ENCODE measurements around the gene DCAF6. TPM values are rescaled to one million over a fixed set of nuclear protein-coding genes. Genes with fewer than 3 reads are reported as not detected.

DCAF6 gene
- total and polyA plus RNA-seq, 7 donors = 71.0 to 396 (median 316) TPM

DNA sequence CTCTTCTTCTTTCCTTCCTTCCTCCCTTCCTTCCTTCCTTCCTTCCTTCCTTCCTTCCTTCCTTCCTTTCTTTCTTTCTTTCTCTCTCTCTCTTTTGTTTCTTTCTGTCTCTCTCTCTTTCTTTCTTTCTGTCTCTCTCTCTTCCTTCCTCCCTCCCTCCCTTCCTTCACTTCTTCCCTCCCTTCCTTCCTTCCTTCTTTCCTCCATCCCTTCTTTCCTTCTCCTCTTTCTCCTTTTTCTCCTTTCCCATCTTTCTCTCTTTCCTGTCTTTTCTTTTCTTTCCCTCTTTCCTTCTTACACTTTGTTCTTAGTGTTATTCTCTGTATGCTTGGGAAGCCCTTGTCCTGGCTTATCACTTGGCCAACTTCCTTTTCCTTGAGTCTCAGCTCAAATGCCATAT lies 72.8 kb downstream of the DCAF6 start:
- no peaks in the 10 kb centered on the region for H3K4me1 ChIP-seq
- intact Hi-C loops (cut with DNase I) = no loop called here
- peaks cover 3 to 59% of the 10 kb centered on the region in 2 donors for H3K36me3 ChIP-seq (ENCODE audit: insufficient read depth in 1 of 2, low read depth in 1 of 2)
- ATAC-seq = no peak
- no peak overlapping the region for H3K27ac ChIP-seq
- TF ChIP-seq, protein P1, sequence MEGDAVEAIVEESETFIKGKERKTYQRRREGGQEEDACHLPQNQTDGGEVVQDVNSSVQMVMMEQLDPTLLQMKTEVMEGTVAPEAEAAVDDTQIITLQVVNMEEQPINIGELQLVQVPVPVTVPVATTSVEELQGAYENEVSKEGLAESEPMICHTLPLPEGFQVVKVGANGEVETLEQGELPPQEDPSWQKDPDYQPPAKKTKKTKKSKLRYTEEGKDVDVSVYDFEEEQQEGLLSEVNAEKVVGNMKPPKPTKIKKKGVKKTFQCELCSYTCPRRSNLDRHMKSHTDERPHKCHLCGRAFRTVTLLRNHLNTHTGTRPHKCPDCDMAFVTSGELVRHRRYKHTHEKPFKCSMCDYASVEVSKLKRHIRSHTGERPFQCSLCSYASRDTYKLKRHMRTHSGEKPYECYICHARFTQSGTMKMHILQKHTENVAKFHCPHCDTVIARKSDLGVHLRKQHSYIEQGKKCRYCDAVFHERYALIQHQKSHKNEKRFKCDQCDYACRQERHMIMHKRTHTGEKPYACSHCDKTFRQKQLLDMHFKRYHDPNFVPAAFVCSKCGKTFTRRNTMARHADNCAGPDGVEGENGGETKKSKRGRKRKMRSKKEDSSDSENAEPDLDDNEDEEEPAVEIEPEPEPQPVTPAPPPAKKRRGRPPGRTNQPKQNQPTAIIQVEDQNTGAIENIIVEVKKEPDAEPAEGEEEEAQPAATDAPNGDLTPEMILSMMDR (IDR thresholded peaks at IDR 0.05) = no peak
- no peaks in the 10 kb centered on the region for H3K9me3 ChIP-seq
- no peak overlapping the region for H3K4me3 ChIP-seq
- no peaks in the 10 kb centered on the region for H3K27me3 ChIP-seq (ENCODE audit: insufficient read depth in 3 of 3, low read length in 2 of 3)
- DNase-seq = no peak

DNA sequence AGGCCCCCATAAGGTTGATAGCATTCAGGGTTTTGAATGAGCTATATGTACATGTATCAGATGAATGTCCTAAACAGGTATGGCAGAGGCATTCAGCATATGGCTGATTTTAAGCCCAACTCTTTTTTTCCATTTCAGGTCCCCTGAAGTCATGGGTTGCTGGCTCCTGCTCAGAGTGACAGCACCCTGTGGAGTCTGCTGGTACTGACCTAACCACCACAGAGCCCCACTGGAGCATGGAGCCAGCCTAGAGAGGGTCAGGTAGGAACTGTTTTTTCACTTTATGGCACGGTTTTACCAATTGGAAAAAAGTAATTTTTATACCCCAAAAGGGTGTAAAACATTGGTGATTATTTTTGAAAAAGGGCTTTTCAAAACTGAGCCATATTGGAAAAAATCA lies 82.9 kb downstream of the DCAF6 start:
- H3K36me3 ChIP-seq (ENCODE audit: insufficient read depth in 1 of 2, low read depth in 1 of 2) = peaks cover 3 to 76% of the 10 kb centered on the region in 2 donors

DNA sequence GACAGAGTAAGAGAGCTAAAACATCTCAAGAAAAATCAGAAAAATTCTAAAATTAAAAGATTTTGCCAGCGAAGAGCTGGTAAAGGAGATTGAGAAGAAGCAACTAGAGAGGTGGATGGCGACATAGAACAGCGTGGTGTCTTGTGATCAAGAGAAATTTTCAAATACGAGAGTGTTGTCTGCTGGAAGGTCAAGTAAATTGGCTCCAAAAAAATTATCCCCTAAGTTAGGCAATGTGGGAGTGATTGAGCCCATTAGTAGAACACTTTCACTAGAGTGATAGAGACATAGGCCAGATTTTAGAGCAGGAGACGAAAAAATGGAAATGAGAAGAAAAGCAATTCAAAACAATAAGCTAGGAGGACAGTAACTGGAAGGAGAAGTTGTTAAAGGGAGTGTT lies 94.7 kb downstream of the DCAF6 start:
- WGBS, 3 donors = 92 to 97% (median 94%) methylated on average over 5 of the region's 5 CpGs
- DNase-seq = no peak
- peaks cover 2 to 42% of the 10 kb centered on the region in 2 donors for H3K36me3 ChIP-seq (ENCODE audit: insufficient read depth in 1 of 2, low read depth in 1 of 2)
- no peaks in the 10 kb centered on the region for H3K4me1 ChIP-seq
- intact Hi-C loops (cut with DNase I) = no loop called here
- no peak for ATAC-seq
- H3K4me3 ChIP-seq = no peak overlapping the region
- H3K27ac ChIP-seq = no peak overlapping the region
- TF ChIP-seq, protein P1 (IDR thresholded peaks at IDR 0.05) = no peak
- no peaks in the 10 kb centered on the region for H3K27me3 ChIP-seq (ENCODE audit: insufficient read depth in 3 of 3, low read length in 2 of 3)
- H3K9me3 ChIP-seq = no peaks in the 10 kb centered on the region

More for the DNA sequence above, 82.9 kb downstream of the DCAF6 start:
- Histone ChIP-seq H3K27ac (no peak overlapping the region), H3K4me3 (no peak overlapping the region), H3K27me3 (ENCODE audit: insufficient read depth in 3 of 3, low read length in 2 of 3) (no peaks in the 10 kb centered on the region), H3K9me3 (no peaks in the 10 kb centered on the region), H3K4me1 (no peaks in the 10 kb centered on the region)
- intact Hi-C loops (cut with DNase I) = no loop called here
- TF ChIP-seq, protein P1 (IDR thresholded peaks at IDR 0.05) = no peak
- DNase-seq (no peak), ATAC-seq (peak in 3 of 4 donors; percentile 48 to 63 (median 61))
- 81 to 93% (median 88%) methylated on average over 1 of the region's 1 CpG for WGBS, 3 donors

DNA sequence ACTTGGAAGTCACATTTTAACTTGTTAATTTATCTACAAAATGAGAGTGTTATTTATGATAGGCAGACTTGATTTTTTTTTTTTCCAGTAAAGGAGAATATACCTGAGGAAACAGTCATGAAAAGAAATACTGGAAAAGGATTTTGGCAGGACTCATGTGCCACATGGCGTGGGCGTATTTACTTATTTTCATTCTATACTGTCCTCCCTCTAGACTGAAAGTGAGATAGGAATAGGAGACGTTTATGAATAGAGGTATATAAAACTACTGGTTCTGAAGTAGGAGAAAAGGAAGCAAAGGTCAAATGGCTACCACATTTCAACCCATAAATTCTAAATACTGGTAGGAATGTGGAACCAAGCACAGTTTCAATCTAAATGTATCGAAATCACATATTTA lies 95.1 kb downstream of the DCAF6 start:
- ATAC-seq = no peak
- intact Hi-C loops (cut with DNase I) = no loop called here
- 82 to 87% (median 83%) methylated on average over 4 of the region's 4 CpGs for WGBS, 3 donors

DNA sequence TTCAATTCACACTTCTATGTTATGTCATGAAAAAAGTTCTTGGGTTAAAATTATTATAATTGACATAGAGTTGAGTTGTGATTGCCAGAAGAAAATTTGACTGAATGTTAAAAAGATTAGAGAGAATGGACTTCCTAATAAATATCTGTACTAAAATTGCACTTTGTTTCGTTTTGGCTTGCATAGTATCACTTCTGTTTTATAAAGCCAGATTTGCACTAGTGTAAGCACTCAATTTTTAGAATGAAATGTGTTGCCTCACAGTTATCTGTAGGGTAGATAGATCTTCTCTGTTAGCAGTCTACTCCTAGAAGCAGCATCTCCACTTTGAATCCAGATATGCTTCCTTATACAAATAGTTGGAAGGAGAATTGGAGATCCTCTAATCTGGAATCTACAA lies 95.5 kb downstream of the DCAF6 start:
- WGBS, 3 donors = 79 to 91% (median 79%) methylated on average over 1 of the region's 1 CpG

More for the DNA sequence above, 95.1 kb downstream of the DCAF6 start:
- Histone ChIP-seq H3K36me3 (ENCODE audit: insufficient read depth in 1 of 2, low read depth in 1 of 2) (peaks cover 2 to 38% of the 10 kb centered on the region in 2 donors), H3K27ac (no peak overlapping the region), H3K27me3 (ENCODE audit: insufficient read depth in 3 of 3, low read length in 2 of 3) (no peaks in the 10 kb centered on the region), H3K9me3 (no peaks in the 10 kb centered on the region), H3K4me3 (no peak overlapping the region), H3K4me1 (no peaks in the 10 kb centered on the region)
- no peak for DNase-seq
- TF ChIP-seq, protein P1 (IDR thresholded peaks at IDR 0.05) = no peak

More for the DNA sequence above, 95.5 kb downstream of the DCAF6 start:
- DNase-seq = no peak
- intact Hi-C loops (cut with DNase I) = no loop called here
- TF ChIP-seq, protein P1 (IDR thresholded peaks at IDR 0.05) = no peak
- no peak overlapping the region for H3K4me3 ChIP-seq
- no peaks in the 10 kb centered on the region for H3K4me1 ChIP-seq
- H3K36me3 ChIP-seq (ENCODE audit: insufficient read depth in 1 of 2, low read depth in 1 of 2) = peaks cover 2 to 34% of the 10 kb centered on the region in 2 donors
- no peaks in the 10 kb centered on the region for H3K27me3 ChIP-seq (ENCODE audit: insufficient read depth in 3 of 3, low read length in 2 of 3)
- no peak overlapping the region for H3K27ac ChIP-seq
- H3K9me3 ChIP-seq = no peaks in the 10 kb centered on the region
- no peak for ATAC-seq

Measured in psoas muscle (tissue), 8 donors.